ENCODE results near the gene SLC6A8.
"Not testable (repeated sequence)": the region's sequence is repeated elsewhere in the genome, so short reads cannot be mapped to it uniquely, and the experiment has no call there.

Gene SLC6A8

DNA sequence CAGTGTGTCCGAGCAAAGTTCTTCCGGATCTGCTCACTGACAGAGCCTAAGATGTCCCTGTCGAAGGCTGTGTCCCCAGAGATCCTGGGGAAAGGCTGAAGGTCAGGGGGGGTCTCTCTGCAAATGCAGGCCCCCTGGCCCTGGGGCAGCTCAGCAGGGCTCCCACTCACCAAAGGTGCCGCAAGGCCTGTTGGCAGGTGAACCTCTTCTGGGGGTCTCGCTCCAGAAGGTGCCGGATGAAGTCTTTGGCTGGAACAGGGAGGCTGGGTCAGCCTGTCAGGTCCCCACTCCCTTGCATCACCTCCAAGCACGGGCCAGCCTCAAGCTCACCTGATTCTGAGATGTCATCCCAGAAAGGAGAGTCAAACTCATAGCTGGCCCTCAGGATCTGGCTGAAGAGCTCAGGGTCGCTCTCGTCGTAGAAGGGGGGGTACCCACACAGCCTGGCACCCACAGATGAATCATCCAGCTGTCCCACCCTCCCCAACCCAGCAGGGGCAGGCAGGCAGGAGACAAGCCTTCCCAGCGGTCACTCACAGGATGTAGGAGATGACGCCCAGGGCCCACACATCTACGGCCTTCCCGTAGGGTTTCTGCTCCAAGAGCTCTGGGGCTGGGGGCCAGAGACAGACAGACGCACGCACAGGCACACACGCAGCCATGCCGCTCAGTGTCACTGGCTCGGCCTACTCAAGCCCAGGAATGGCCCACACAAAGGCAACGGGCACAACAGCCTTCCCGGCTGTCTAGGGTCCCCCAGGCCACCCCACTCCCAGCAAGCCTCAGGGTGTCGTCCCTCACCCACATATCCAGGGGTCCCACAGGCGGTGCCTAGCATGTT is 16.8 kb upstream of the SLC6A8 start:
- no peak for DNase-seq (ENCODE audit: low read depth, low spot score)
- H3K27ac ChIP-seq: no peak overlapping the region

DNA sequence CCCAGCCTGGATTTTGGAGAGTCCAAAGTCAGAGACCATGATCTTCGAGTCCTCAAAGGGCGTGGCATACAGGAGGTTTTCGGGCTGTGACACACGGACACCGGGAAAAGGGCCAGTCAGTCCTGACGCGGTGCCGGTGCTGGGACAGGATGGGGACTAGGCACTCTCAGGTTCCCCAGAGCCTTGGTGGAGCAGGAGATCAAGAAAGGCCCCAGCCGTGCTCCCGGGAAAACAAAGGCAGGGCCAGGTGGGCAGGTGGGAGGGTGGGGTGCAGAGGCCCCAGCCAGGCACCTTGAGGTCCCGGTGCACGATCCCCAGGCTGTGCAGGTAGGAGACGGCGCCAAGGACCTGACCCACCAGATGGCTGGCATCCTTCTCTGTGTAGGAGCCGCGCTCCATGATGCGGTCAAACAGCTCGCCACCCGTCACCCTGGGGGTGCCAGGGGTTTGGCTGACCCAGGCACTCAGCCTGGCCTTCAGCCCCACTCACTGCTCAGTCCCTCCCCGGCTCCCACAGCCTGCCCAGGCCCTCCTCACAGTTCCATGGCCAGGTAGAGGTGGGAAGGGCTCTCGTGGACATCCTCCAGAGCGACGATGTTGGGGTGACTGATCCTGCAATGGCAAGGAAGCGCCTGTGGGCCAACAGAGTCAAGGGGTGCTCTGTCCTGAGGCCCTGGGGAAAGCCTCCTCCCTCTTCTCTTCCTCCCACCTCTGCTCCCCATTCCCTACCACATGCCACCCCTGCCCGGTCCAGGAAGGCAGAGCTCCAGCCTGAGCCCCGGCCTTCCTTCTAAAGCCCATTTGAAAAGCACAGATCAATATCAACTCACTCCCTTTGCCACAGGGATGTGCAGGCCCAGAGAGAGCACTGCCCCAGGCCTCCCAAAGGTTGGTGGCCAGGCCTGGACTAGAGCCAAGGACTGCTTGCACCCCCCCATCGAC is 15.9 kb upstream of the SLC6A8 start:
- H3K27ac ChIP-seq: no peak overlapping the region
- no peak for DNase-seq (ENCODE audit: low read depth, low spot score)

DNA sequence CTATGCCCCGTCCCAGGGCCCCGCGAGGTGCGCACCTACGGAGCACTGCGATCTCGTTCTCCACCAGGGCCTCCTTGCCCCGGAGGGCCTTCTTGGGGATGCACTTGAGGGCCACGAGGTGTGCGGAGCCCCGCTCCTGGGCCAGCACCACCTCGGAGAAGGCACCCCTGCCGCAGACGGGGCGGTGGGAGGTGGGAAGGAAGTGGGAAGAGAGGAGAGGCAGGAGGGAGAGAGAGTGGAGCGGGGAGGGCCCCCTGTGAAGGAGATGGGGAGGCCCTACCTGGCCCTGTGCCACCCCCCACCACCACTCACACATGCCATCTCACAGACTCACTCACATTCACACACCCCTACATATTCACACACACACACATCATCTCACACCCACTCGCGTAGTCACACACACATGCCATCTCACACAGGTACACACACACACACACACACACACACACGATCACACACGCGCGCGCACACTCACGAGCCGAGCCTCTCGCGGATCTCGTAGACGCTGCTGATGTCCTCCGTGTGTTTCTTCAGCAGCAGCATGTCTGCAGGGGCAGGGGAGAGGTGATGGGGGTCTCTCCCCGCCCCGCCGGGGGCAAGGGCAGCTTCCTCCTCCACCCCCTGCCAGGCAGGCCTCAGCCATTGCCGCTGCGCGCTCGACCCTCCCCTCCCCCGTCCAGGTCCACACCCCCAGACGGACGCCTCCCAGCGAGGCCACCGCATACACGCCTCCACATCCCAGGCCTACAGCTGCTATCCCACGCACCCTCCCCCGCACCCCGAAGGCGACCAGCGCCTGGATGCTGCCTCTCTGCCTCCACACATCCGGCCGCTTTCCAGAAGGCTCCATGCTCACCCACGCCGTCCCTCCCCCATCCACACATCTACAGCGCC is 14.9 kb upstream of the SLC6A8 start:
- no peak overlapping the region for H3K27ac ChIP-seq
- DNase-seq (ENCODE audit: low read depth, low spot score): no peak

DNA sequence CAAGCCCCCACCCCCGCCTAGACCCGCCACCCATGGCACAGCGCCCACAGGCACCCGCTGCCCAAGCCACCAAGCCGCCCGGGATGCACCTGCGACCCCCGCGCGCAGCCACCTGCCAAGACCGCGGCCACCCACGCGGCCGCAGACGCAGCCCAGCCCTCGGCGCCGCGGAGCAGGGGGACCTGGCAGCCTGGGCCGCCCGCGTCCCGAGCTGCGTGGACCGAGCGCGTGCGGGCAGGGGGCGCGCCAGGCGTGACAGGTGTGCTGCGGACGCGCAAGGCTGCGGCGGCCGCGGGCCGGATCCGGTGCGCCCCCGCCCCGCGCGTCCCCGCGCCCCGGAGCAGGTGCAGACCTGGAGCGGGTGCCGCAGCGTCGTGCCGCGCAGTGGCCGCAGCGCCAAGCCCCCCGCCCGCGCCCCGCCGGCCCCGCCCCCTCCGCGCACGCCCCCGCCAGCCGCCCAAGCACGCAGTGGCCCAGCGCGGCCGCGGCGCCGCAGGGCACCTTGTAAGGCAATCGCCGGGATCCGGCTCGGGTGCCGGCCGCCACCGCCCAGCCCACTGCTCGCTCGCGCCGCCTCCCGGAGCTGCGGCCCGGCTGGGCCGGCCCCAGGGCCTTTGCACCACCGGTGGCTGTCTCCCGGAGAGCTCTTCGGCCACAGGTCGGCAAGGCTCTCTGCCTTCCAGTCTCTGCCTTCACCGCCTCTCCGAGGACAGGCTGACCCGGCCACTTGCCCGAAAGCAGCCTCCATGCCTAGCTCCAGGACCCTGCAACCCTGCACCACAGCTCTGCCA is 14.1 kb upstream of the SLC6A8 start, which contains the start of gene PNCK:
PNCK (minus strand) TSS at position 386 of the 791 bp plus-strand sequence. CDS start 737 bp downstream, outside the sequence.
- no peak within 1 kb of the TSS for H3K27ac ChIP-seq

DNA sequence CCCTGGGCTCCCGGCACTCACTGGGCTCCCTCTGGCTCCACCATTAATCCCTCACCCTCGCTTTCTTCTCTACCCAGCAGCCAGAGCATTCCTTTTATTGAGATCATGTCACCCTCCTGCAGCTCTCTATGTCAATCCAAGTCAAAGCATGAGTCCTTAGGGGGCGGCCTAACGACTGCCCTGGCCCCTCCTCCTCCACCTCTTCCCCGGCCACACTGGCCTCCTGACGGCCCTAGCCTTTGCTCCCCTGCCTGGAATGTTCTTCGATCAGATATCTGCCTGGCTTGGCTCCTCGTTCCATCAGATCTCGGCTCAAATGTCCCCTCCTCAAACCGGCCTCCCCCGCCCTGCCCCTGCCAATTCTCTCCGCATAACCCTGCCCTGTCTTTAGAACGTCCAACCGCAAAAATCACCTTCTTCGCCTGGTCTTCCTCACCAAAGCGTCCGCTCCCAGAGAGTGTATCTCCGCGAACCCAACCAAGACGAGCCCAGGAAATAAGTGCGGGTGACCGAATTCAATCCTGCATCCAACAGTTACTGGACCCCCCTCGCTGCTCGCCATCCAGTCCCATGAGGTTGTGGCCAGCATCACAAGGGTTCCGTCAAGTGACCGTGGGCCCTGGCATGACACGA is 13.4 kb upstream of the SLC6A8 start:
- H3K27ac ChIP-seq: no peak overlapping the region
- no peak for DNase-seq (ENCODE audit: low read depth, low spot score)

More for the DNA sequence above, 14.1 kb upstream of the SLC6A8 start, which contains the start of gene PNCK:
- DNase-seq (ENCODE audit: low read depth, low spot score): no peak

DNA sequence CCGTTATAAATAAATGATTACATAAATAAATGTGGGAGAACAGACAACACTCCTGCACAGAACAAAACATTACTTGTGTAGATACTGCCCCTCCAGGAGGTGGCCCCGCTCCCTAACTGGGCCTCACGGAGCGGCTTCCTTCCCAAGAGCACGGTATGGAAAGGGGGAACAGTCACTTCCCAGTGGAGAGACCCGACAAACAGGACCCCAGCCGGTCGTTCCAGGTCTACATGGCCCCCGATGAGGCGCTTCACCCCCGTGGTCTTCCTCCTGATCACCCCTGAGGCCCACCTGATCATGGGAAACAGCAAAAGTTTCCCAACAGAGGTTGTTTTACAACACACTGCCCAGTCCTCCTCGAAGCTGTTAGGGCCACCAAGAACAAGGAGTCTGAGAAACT is 6.6 kb upstream of the SLC6A8 start:
- DNase-seq (ENCODE audit: low read depth, low spot score): no peak

DNA sequence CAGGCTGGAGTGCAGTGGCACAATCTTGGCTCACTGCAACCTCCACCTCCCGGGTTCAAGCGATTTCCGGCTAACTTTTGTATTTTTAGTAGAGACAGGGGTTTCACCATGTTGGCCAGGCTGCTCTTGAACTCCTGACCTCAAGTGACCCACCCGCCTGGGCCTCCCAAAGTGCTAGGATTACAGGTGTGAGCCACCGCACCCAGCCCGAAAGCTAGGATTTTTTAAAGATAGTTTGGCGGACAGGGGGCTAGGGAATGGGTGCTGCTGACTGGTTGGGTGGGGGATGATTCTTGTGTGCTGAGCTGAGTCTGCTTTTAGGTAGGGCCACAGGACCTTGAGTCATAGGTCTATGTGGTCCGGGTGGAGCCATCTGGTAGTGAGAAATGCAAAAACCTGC is 4.2 kb upstream of the SLC6A8 start:
- H3K27ac ChIP-seq; DNase-seq (ENCODE audit: low read depth, low spot score): not testable (repeated sequence)

More for the DNA sequence above, 6.6 kb upstream of the SLC6A8 start:
- no peak overlapping the region for H3K27ac ChIP-seq

DNA sequence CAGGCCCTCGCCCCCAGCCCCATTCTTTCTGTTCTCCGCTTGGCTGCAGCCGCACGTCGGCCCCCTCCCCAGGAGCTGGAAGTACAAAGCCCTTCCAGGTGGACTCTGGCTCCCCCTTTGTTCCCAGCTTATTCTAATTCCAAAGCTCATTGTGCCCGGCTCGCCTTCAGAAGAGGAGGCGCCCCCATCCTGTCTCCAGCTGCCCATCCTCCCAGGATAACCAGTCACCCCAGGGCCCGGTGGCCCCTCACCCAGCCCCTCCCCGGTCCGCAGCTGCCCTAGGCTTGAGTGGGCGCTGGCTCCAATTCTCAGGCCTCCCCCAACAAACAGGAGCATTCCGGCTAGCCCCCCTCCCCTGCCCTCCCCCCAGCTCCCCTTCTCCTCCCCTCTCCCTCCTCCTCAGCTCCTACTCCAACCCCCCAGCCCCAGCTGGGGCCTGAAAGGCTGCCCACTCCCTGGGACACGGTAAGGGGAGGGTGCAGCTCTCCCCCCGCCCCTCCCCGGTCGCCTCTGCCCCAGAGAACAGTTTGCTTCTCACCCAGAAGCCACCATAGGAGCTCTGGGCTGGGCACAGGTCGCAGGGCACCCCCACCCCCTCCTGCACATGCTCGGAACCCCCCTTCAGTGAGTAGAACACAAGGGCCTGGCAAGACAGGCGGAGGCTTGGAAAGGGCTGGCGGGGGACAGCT is 3.1 kb upstream of the SLC6A8 start:
- DNase-seq (ENCODE audit: low read depth, low spot score): no peak
- no peak overlapping the region for H3K27ac ChIP-seq

DNA sequence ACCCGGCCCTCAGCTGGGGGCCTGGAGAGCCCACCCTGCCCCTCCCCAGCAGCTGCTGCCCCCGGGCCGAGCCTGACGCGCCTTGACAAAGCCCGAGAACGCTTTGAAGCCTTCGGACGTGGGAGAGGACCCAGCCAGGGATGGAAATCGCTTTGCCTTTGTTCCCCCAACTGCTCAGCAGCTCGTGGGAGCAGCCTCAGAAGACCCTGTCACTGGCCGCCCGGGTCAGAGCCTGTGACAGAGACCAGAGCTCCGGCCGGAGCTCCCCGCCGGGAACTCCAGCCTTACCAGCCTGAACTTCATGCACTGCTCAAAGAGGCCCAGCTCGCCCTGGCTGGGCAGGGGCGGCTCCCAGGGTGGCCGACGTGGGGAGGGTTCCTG is 2.6 kb upstream of the SLC6A8 start:
- no peak overlapping the region for H3K27ac ChIP-seq

DNA sequence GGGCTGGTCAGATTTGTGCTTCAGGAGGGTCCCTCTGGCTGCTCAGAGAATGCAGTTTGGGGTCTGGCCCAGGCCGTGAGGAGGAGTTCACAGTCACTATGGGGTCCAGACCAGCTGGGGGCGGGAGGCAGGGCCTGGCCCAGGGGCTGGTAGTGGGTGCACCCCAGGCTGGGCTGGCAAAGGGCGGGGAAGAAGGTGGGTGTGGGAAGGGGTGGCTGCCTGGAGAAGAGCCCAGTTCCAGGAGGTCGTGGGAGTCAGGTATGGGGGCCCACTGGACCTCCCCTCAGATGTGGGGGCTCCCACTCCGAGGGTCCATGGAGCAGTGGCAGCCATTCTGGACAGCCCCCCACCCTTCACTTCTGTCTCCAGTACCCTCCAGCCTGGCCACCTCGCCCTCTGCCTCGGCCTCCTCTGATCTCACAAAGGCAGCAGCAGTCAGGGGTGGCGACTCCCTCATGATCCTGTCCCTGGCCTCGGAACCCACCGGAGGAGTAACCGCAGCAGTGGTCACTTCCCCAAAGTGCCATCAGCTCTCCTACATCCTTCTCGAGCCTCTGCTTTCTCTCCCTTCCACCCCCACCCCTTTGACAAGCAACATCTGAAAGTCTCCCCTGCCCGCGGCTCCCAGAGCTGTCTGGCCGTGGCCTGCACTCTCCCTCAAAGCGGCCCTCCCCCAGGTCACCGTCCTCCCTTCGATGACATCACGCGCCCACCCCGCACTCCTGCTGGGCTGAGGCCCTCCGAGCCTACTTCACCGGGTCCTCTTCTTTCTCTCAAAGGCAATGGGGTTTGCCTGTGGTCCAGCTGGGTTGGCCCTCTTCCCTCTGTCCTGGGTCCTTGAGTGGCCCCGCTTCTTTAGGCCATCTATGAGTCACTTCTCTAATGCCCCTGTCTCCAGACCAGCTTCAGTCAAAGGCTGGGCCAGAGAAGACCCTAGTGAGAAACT is 1.7 kb upstream of the SLC6A8 start:
- no peak overlapping the region for H3K27ac ChIP-seq
- no peak for DNase-seq (ENCODE audit: low read depth, low spot score)

More for the DNA sequence above, 2.6 kb upstream of the SLC6A8 start:
- DNase-seq (ENCODE audit: low read depth, low spot score): no peak

DNA sequence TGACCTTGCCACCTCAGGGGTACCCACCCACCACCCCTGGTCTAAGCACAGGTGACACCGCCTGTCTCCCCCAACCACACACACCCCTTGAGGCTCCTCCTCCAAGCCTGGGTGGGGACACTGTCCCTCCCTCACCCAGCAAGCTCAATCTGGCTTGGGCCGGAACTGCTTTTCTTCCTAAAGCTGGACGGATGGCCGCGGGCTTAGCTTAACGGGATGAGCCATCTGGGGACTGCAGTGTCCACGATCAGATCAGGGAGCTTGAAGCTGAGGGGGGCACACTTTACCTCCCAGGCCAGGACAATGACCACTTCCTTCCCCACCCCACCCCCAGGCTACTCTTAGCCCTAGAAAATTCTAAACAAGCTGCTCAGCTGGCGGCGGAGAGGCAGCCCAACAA is 1.0 kb upstream of the SLC6A8 start:
- DNase-seq (ENCODE audit: low read depth, low spot score): no peak
- H3K27ac ChIP-seq: no peak overlapping the region

DNA sequence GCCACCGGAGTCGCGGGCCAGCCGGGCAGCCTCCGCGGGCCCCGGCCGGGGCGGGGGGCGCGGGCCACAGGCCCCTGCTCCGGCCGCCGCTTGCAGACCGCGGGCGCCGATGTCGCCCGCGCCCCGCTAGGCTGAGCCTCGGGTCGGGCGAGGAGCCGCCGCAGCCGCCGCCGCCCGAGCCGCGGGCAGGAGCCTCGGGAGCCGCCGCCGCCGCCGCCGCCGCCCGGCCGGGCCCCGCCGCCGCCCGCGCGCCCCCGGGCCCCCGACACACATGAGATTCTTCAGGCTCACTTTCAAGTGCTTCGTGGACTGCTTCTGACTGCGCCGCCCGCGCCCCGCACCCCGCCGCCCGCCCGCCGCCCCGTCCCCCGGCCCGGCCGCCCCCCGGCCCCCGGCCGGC is 345 bp downstream of the SLC6A8 start:
- DNase-seq (ENCODE audit: low read depth, low spot score): no peak
- H3K27ac ChIP-seq: no peak overlapping the region

DNA sequence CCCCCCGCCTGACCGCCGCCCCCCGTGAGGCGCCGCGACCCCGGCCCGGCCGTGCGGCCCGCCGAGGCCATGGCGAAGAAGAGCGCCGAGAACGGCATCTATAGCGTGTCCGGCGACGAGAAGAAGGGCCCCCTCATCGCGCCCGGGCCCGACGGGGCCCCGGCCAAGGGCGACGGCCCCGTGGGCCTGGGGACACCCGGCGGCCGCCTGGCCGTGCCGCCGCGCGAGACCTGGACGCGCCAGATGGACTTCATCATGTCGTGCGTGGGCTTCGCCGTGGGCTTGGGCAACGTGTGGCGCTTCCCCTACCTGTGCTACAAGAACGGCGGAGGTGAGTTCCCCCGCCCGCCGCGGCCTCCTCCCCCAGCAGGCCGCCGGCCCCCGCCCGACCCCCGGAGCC is 780 bp downstream of the SLC6A8 start:
- peak overlapping the region; percentile 39 for H3K27ac ChIP-seq
- DNase-seq (ENCODE audit: low read depth, low spot score): no peak

DNA sequence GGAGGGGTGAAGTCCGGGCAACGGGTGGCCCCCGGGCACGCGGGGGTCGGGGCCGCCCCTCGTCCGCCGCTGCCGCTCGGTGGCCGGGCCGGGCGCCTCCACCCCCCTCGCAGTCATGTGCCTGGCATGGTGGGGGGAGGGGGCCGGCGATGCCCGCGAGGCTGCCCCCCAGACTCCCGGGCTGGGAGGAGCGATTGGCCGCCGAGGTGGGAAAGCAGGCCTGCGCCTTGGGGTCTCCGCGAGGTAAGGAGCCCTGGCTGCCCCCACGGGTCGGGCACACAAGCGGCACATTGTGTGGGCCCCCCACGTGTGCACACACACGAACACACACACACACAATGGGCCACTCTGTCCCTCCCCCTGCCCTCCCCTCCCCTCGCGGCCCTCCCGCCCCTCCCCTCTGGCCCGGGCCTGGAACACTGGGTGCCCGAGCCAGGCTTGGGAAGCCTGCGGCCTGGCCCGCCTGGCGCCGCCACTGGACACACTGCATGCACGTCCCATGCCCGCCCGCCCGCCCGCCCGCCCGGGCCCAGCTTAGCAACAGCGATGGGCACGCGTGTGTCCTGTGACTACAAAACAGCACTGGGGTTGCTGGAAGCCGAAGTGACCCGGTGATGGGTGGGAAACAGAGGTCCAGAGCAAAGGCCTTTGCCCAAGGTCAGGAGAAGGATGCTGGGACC is 1.3 kb downstream of the SLC6A8 start:
- no peak for DNase-seq (ENCODE audit: low read depth, low spot score)
- peak overlapping the region; percentile 39 for H3K27ac ChIP-seq

DNA sequence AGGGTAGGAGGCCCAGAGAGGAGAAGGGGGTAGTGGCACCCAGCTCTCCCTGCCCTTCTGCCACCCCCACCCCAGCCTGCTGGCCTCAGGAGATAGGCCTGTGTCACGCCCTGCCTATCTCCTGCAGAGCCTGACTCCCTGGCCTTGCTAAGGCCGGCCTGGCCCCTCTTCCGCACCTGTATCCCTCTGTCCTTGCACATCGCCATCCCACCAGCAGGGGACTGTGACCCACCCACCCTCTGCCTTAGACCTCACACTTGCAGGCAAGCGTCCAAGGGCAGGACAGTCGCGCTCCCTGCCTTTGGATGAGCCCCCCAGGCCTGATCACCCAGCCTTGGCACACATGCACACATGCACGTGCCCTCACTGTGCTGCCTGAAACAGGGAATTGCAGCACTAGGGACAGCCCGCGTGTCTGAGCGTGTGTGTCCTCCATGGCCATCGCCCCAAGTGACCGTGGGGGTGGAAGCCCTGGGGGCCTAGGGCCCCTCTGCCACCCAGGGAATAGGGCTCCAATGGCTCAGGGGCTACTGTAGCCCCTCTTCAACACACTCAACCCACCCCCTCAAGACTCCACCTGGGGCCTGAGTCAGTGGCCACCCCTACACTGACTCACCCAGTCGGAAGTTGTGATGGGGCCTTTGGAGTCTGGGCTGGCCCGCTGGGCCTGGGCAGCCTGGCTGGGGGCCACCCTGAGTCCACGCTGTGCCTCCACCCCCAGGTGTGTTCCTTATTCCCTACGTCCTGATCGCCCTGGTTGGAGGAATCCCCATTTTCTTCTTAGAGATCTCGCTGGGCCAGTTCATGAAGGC is 2.1 kb downstream of the SLC6A8 start:
- H3K27ac ChIP-seq: peak overlapping the region; percentile 9
- DNase-seq (ENCODE audit: low read depth, low spot score): no peak

DNA sequence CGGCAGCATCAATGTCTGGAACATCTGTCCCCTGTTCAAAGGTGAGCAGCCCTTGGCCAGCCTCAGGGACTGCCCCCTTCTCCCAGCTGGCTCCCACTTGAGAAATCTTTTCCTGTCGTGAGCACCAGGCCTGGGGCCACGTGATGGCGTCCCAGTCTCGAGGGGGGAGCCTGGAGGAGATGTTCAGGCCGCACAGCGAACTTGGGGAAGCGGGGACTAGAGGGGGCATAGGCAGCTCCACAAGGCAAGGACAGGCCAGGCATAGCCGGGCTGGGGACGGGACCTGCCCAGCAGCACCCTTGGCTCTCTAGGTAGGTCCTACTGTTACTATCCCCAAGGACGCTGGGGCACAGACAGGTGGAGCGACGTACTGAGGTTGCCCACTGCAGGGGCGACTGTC is 2.7 kb downstream of the SLC6A8 start:
- no peak overlapping the region for H3K27ac ChIP-seq
- no peak for DNase-seq (ENCODE audit: low read depth, low spot score)
